ENCODE measurements around the gene PIK3R6. TPM values are rescaled to one million over a fixed set of nuclear protein-coding genes. Genes with fewer than 3 reads are reported as not detected.

PIK3R6 gene
- polyA plus RNA-seq, 1 donor (not counting 4 experiments of a cell fraction or from before 2014, with no cell fraction given), result 0.03 TPM

- FAIRE-seq, result no peak
- Histone ChIP-seq H3K27me3 (ENCODE audit: control insufficient read depth, extremely low read depth, insufficient read depth, low read length) (no peaks in the 10 kb centered on the region), H3K9me3 (ENCODE audit: control insufficient read depth, low read depth, low read length) (no peaks in the 10 kb centered on the region)
Measured at GRCh38 chr17:8879410-8879809, 11.9 kb upstream of the PIK3R6 start.

GRCh38 chr17:8877984-8878383 is 10.5 kb upstream of the PIK3R6 start:
- no peak overlapping the region for H3K4me3 ChIP-seq (ENCODE audit: control insufficient read depth in 2 of 3, extremely low read depth in 1 of 3, insufficient read depth in 2 of 3, low read depth in 1 of 3, low read length in 3 of 3)
- H3K36me3 ChIP-seq (ENCODE audit: control insufficient read depth in 2 of 2, extremely low read depth in 1 of 2, insufficient read depth in 2 of 2, low read length in 2 of 2), result no peaks in the 10 kb centered on the region
- no peaks in the 10 kb centered on the region for H3K27me3 ChIP-seq (ENCODE audit: control insufficient read depth, extremely low read depth, insufficient read depth, low read length)
- no peak overlapping the region for H2AFZ ChIP-seq (ENCODE audit: control insufficient read depth, low read length)
- H3K9ac ChIP-seq (ENCODE audit: control insufficient read depth, extremely low read depth, insufficient read depth, low read length), result no peak overlapping the region
- H3K4me1 ChIP-seq (ENCODE audit: control insufficient read depth, extremely low read depth, insufficient read depth, low read length), result no peaks in the 10 kb centered on the region
- no peaks in the 10 kb centered on the region for H4K20me1 ChIP-seq (ENCODE audit: control insufficient read depth, extremely low read depth, insufficient read depth, low read length)
- no peak overlapping the region for H3K27ac ChIP-seq (ENCODE audit: control insufficient read depth, insufficient read depth, low read length)
- no peak overlapping the region for H3K4me2 ChIP-seq (ENCODE audit: control insufficient read depth, extremely low read depth, insufficient read depth, low read depth, low read length)
- H3K9me1 ChIP-seq (ENCODE audit: control insufficient read depth, extremely low read depth, insufficient read depth, low read length), result no peaks in the 10 kb centered on the region
- dilution Hi-C loops (cut with MboI; ENCODE audit: extremely low pct_ligation_motif_present, low sequenced_read_pairs), result no loop called here
- no peak for DNase-seq (ENCODE audit: low read depth, low spot score)
- FAIRE-seq, result no peak
- no peak for TF ChIP-seq EZH2 (IDR thresholded peaks at IDR 0.05; ENCODE audit: low read length)
- TF ChIP-seq CTCF (optimal IDR thresholded peaks at IDR 0.05 in 1 of 3, IDR thresholded peaks at IDR 0.05 in 1 of 3, conservative IDR thresholded peaks at IDR 0.05 in 1 of 3; ENCODE audit: extremely low read depth in 1 of 3, insufficient read depth in 2 of 3, low read length in 3 of 3), result no peak
- H3K9me3 ChIP-seq (ENCODE audit: control insufficient read depth, low read depth, low read length), result no peaks in the 10 kb centered on the region
- H3K79me2 ChIP-seq (ENCODE audit: control insufficient read depth, insufficient read depth, low read length), result no peaks in the 10 kb centered on the region

More at GRCh38 chr17:8879410-8879809, 11.9 kb upstream of the PIK3R6 start:
- Histone ChIP-seq H3K79me2 (ENCODE audit: control insufficient read depth, insufficient read depth, low read length) (no peaks in the 10 kb centered on the region), H3K9me1 (ENCODE audit: control insufficient read depth, extremely low read depth, insufficient read depth, low read length) (no peaks in the 10 kb centered on the region), H3K4me1 (ENCODE audit: control insufficient read depth, extremely low read depth, insufficient read depth, low read length) (no peaks in the 10 kb centered on the region), H4K20me1 (ENCODE audit: control insufficient read depth, extremely low read depth, insufficient read depth, low read length) (no peaks in the 10 kb centered on the region), H3K9ac (ENCODE audit: control insufficient read depth, extremely low read depth, insufficient read depth, low read length) (no peak overlapping the region), H3K36me3 (ENCODE audit: control insufficient read depth in 2 of 2, extremely low read depth in 1 of 2, insufficient read depth in 2 of 2, low read length in 2 of 2) (no peaks in the 10 kb centered on the region), H2AFZ (ENCODE audit: control insufficient read depth, low read length) (no peak overlapping the region), H3K4me2 (ENCODE audit: control insufficient read depth, extremely low read depth, insufficient read depth, low read depth, low read length) (no peak overlapping the region), H3K27ac (ENCODE audit: control insufficient read depth, insufficient read depth, low read length) (no peak overlapping the region), H3K4me3 (ENCODE audit: control insufficient read depth in 2 of 3, extremely low read depth in 1 of 3, insufficient read depth in 2 of 3, low read depth in 1 of 3, low read length in 3 of 3) (no peak overlapping the region)
- no peak for DNase-seq (ENCODE audit: low read depth, low spot score)
- no peak for TF ChIP-seq CTCF (optimal IDR thresholded peaks at IDR 0.05 in 1 of 3, IDR thresholded peaks at IDR 0.05 in 1 of 3, conservative IDR thresholded peaks at IDR 0.05 in 1 of 3; ENCODE audit: extremely low read depth in 1 of 3, insufficient read depth in 2 of 3, low read length in 3 of 3)
- no peak for TF ChIP-seq EZH2 (IDR thresholded peaks at IDR 0.05; ENCODE audit: low read length)
- dilution Hi-C loops (cut with MboI; ENCODE audit: extremely low pct_ligation_motif_present, low sequenced_read_pairs), result no loop called here
